SU-DHL-6 (cell line): ENCODE data around the gene MTG1.

Source experiments
- H2AFZ ChIP-seq: fragments of 200-600 bp; sonication (generic); 2 replicates; pipeline ENCODE4 v1.6.1; 2014; ENCODE audit warnings: low read depth, mild to moderate bottlenecking, moderate library complexity, mixed read lengths, antibody characterized with exemption, low read length; ENCODE audit not compliant: severe bottlenecking
- H3F3A ChIP-seq: fragments of 200-600 bp; shearing (Covaris generic); 2 replicates; pipeline ENCODE4 v1.6.0; 2016; ENCODE audit warnings: antibody characterized with exemption, mild to moderate bottlenecking; ENCODE audit not compliant: insufficient read depth
- H3K27ac ChIP-seq: fragments of 200-600 bp; sonication (generic); 2 replicates; pipeline ENCODE4 v1.5.1; 2016; ENCODE audit warnings: low read depth, mild to moderate bottlenecking, low read length, moderate library complexity, mixed read lengths
- H3K27me3 ChIP-seq: fragments of 200-600 bp; sonication (generic), shearing (Covaris generic); 2 replicates; pipeline ENCODE4 v1.6.0; 2014; ENCODE audit warnings: mild to moderate bottlenecking, low read length
- H3K36me3 ChIP-seq: fragments of 200-600 bp; sonication (generic); 2 replicates; pipeline ENCODE4 v1.6.1; 2014; ENCODE audit warnings: mild to moderate bottlenecking, low read length, mixed read lengths
- H3K4me2 ChIP-seq: fragments of 300-600, 200-600 bp; shearing (Covaris generic), sonication (generic); 2 replicates; pipeline ENCODE4 v1.6.0; 2014; ENCODE audit warnings: low read length, low read depth, mild to moderate bottlenecking; ENCODE audit not compliant: poor library complexity, severe bottlenecking
- H3K4me3 ChIP-seq: fragments of 200-600 bp; sonication (generic); 2 replicates; pipeline ENCODE4 v1.5.1; 2014; ENCODE audit warnings: antibody characterized with exemption, low read length, mild to moderate bottlenecking, mixed read lengths; ENCODE audit not compliant: insufficient read depth, poor library complexity, severe bottlenecking
- H3K79me2 ChIP-seq: fragments of 200-600 bp; sonication (generic); 2 replicates; pipeline ENCODE4 v1.6.1; 2014; ENCODE audit warnings: mild to moderate bottlenecking, low read length, moderate library complexity; ENCODE audit not compliant: insufficient read depth
- H3K9ac ChIP-seq: fragments of 200-600 bp; sonication (generic); 2 replicates; pipeline ENCODE4 v1.7.0; 2014; ENCODE audit warnings: mild to moderate bottlenecking, low read length
- H3K9me2 ChIP-seq: fragments of 200-600 bp; sonication (generic); replicated peaks from 2 replicates; pipeline ENCODE4 v1.6.1; 2014; ENCODE audit warnings: low read length; ENCODE audit not compliant: insufficient read depth
- H3K9me3 ChIP-seq: fragments of 200-600 bp; sonication (generic); 2 replicates; pipeline ENCODE4 v1.6.1; 2014; ENCODE audit warnings: low read length, mixed read lengths; ENCODE audit not compliant: insufficient read depth
- H4K20me1 ChIP-seq: fragments of 200-600 bp; sonication (generic); 2 replicates; pipeline ENCODE4 v1.6.1; 2014; ENCODE audit warnings: low read depth, mild to moderate bottlenecking, antibody characterized with exemption, low read length, moderate library complexity, mixed read lengths
- EZH2phosphoT487 ChIP-seq: fragments of 200-600 bp; sonication (generic), shearing (Covaris generic); conservative IDR thresholded peaks from 2 replicates; pipeline ENCODE4 v1.6.1; 2018; ENCODE audit warnings: mild to moderate bottlenecking, antibody characterized with exemption, low read length, moderate library complexity, mixed read lengths
- TF ChIP-seq, protein P1 (sequence below): fragments of 200-600 bp; sonication (generic); IDR thresholded peaks from one replicate; pipeline ENCODE4 v1.5.1; 2017; ENCODE audit warnings: antibody characterized with exemption, mild to moderate bottlenecking, low read length, moderate library complexity; ENCODE audit not compliant: insufficient read depth, poor library complexity, severe bottlenecking

The MTG1 gene, protein sequence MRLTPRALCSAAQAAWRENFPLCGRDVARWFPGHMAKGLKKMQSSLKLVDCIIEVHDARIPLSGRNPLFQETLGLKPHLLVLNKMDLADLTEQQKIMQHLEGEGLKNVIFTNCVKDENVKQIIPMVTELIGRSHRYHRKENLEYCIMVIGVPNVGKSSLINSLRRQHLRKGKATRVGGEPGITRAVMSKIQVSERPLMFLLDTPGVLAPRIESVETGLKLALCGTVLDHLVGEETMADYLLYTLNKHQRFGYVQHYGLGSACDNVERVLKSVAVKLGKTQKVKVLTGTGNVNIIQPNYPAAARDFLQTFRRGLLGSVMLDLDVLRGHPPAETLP

DNA sequence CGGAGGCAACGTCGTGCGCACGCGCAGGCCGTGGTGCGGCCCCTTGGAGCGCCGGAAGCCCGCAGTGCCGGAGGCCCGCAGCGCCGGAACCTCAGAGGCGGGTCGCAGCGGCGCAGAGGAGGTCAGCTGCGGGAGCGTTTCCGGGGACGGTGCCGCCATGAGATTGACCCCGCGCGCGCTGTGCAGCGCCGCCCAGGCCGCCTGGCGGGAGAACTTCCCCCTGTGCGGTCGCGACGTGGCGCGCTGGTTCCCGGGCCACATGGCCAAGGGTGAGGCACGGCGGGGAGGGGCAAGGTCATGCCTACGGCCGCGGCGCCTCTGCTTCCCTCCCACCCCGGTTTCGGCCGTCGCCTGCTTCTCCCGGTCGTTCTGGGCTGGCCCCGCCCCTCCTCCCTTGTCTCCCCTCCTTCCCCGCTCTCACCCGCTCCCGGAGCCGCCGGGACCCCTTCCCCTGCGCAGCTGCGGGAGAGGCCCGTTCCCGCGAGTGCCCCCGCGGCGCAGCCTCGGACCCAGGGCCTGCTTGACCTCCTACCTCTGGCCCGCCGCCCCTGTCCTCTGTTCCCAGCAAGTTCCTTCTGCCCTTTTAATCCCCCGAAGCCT, at the start of gene MTG1:
Gene MTG1 (plus strand): TSS at position 94 of the 600 bp plus-strand sequence. CDS start 64 bp downstream, at position 158.
- no peaks in the 10 kb centered on the region for H3K9me2 ChIP-seq
- H3K36me3 ChIP-seq = no peaks in the 10 kb centered on the region
- no peaks in the 10 kb centered on the region for H3K27me3 ChIP-seq
- peaks cover 22% of the 10 kb centered on the region for H3K79me2 ChIP-seq
- peak within 1 kb of the TSS; percentile 86 for H3K4me2 ChIP-seq
- H3K27ac ChIP-seq = peak within 1 kb of the TSS; percentile 53
- H3K9ac ChIP-seq = peak within 1 kb of the TSS; percentile 93
- H2AFZ ChIP-seq = peak within 1 kb of the TSS; percentile 90
- TF ChIP-seq, protein P1, sequence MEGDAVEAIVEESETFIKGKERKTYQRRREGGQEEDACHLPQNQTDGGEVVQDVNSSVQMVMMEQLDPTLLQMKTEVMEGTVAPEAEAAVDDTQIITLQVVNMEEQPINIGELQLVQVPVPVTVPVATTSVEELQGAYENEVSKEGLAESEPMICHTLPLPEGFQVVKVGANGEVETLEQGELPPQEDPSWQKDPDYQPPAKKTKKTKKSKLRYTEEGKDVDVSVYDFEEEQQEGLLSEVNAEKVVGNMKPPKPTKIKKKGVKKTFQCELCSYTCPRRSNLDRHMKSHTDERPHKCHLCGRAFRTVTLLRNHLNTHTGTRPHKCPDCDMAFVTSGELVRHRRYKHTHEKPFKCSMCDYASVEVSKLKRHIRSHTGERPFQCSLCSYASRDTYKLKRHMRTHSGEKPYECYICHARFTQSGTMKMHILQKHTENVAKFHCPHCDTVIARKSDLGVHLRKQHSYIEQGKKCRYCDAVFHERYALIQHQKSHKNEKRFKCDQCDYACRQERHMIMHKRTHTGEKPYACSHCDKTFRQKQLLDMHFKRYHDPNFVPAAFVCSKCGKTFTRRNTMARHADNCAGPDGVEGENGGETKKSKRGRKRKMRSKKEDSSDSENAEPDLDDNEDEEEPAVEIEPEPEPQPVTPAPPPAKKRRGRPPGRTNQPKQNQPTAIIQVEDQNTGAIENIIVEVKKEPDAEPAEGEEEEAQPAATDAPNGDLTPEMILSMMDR = no peak
- TF ChIP-seq EZH2phosphoT487 = no peak
- H4K20me1 ChIP-seq = no peaks in the 10 kb centered on the region
- peaks cover 19% of the 10 kb centered on the region for H3F3A ChIP-seq
- peak within 1 kb of the TSS; percentile 73 for H3K4me3 ChIP-seq
- H3K9me3 ChIP-seq = no peaks in the 10 kb centered on the region

DNA sequence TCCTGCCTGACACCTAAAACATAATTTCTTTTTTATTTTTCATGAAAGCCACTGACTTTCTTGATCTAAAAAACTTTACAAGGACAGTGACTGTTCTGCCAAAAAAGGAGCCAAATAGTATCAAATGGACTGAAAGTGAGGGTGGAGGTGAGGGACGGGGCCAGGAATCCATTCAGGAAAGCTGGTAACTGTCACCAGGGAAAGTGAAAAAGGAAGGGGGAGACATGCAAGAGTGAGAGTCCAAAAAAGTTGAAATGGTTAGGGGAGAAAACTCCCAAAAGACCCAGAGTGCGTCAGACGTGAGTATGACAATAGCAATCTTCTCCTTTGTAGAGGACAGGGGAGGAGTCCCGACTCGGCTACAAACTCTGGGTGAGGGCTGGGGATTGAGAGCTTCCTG, 49.7 kb upstream of the MTG1 start:
- Histone ChIP-seq H3K27me3 (no peaks in the 10 kb centered on the region), H3K9me2 (no peaks in the 10 kb centered on the region), H3K27ac (no peak overlapping the region), H4K20me1 (no peaks in the 10 kb centered on the region), H3K4me3 (no peak overlapping the region), H2AFZ (no peak overlapping the region), H3F3A (no peaks in the 10 kb centered on the region), H3K36me3 (no peaks in the 10 kb centered on the region), H3K4me2 (no peak overlapping the region), H3K79me2 (no peaks in the 10 kb centered on the region), H3K9me3 (no peaks in the 10 kb centered on the region), H3K9ac (no peak overlapping the region)
- no peak for TF ChIP-seq EZH2phosphoT487
- TF ChIP-seq, protein P1 = no peak

DNA sequence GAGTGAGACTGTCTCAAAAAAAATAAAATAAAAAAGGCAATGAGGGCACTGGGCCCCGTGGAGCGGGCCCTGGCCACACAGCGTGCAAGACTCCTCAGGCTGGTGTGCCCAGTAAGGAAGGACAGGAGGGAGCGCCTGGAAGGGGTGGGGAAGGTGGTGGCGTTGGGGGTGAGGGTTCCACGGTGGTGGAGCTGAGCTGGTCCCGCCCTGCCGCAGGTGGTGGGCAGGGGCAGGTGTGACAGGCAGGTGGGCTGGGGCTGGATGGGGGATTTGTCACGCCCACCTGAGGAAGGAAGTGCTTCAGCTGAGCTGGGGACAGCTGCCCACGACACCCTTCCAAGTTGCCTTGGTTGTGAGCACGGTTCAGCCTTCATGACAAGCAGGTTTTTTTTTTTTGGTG, 47.5 kb upstream of the MTG1 start:
- Histone ChIP-seq H2AFZ (no peak overlapping the region), H3K36me3 (no peaks in the 10 kb centered on the region), H3F3A (no peaks in the 10 kb centered on the region), H3K9me2 (no peaks in the 10 kb centered on the region), H4K20me1 (no peaks in the 10 kb centered on the region), H3K79me2 (no peaks in the 10 kb centered on the region), H3K27ac (no peak overlapping the region), H3K4me3 (no peak overlapping the region), H3K9ac (no peak overlapping the region), H3K9me3 (no peaks in the 10 kb centered on the region), H3K27me3 (no peaks in the 10 kb centered on the region), H3K4me2 (no peak overlapping the region)
- no peak for TF ChIP-seq EZH2phosphoT487
- TF ChIP-seq, protein P1 = no peak
